Subcutaneous abdominal adipose tissue (tissue), 5 donors: ENCODE measurements around the gene LYST.
"Not testable (repeated sequence)": the region's sequence is repeated elsewhere in the genome, so short reads cannot be mapped to it uniquely, and the experiment has no call there.

Experiments used
- H3K27ac ChIP-seq: one replicate; pipeline ENCODE4 v1.7.0; 2013; ENCODE audit warnings: low read depth, mild to moderate bottlenecking, inconsistent platforms, low read length, moderate library complexity
- H3K27me3 ChIP-seq, 5 donors: one replicate each; pipeline ENCODE4 v1.7.0; 2013; ENCODE audit warnings: low read length in 5 of 5, inconsistent platforms in 1 of 5; ENCODE audit not compliant: control insufficient read depth in 5 of 5, insufficient read depth in 4 of 5
- H3K36me3 ChIP-seq, 5 donors: one replicate each; pipeline ENCODE4 v1.7.0; 2013; ENCODE audit warnings: low read length in 5 of 5; ENCODE audit not compliant: control insufficient read depth in 5 of 5, insufficient read depth in 5 of 5
- H3K4me1 ChIP-seq, 5 donors: one replicate each; pipeline ENCODE4 v1.7.0; 2013; ENCODE audit warnings: low read length in 5 of 5, mild to moderate bottlenecking in 3 of 5, moderate library complexity in 1 of 5; ENCODE audit not compliant: control insufficient read depth in 5 of 5, insufficient read depth in 5 of 5
- H3K4me3 ChIP-seq, 5 donors: one replicate each; pipeline ENCODE4 v1.7.0; 2013; ENCODE audit warnings: low read length in 5 of 5, low read depth in 1 of 5
- H3K9ac ChIP-seq, 5 donors: one replicate each; pipeline ENCODE4 v1.7.0; 2013; ENCODE audit warnings: low read length in 5 of 5, mild to moderate bottlenecking in 4 of 5, moderate library complexity in 3 of 5
- H3K9me3 ChIP-seq, 5 donors: one replicate each; pipeline ENCODE4 v1.7.0; 2013; ENCODE audit warnings: low read length in 5 of 5; ENCODE audit not compliant: control insufficient read depth in 5 of 5
- donor health status: healthy.
- donor health status: healthy.
- donor health status: healthy.
- donor health status: healthy.
- donor health status: healthy.

Gene LYST

DNA sequence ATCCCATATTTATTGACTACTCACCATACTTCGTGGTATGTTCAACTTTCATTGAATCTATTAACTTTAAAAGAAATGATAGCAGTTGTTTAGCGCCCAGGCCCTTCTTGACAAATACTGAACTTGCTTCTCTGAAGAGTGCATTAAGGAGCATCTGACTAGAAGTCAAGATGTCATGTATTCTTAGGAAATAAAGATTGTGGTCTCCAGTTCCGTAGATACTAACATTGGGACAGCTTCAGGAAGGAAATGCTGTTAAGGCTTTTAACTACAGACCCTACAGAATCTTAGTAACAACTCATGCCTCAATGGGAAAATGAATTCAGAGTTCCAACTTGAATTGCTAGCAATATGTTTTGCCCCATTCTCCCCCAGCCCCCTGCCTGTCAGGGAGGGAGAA, 14.8 kb downstream of the LYST start:
- no peaks in the 10 kb centered on the region for H3K36me3 ChIP-seq
- no peak overlapping the region for H3K27ac ChIP-seq

DNA sequence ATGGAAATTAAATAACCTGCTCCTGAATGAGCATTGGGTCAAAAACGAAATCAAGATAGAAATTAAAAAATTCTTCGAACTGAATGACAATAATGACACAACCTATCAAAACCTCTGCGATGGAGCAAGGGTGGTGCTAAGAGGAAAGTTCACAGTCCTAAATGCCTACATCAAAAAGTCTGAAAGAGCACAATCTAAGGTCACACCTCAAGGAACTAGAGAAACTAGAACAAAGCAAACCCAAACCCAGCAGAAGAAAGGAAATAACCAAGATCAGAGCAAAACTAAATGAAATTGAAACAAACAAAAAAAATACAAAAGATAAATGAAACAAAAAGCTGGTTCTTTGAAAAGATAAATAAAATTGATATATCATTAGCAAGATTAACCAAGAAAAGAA, 18.5 kb downstream of the LYST start:
- H3K36me3 ChIP-seq, H3K27ac ChIP-seq, H3K27me3 ChIP-seq, H3K9ac ChIP-seq, H3K4me3 ChIP-seq, H3K9me3 ChIP-seq: not testable (repeated sequence)
- peaks cover 0 to 24% (median 4%) of the 10 kb centered on the region in 5 donors for H3K4me1 ChIP-seq

More for the DNA sequence above, 14.8 kb downstream of the LYST start:
- H3K4me3 ChIP-seq = no peak overlapping the region
- H3K4me1 ChIP-seq = peaks cover 0 to 20% (median 2%) of the 10 kb centered on the region in 5 donors
- H3K9ac ChIP-seq = no peak overlapping the region
- peaks cover 0 to 2% (median 0%) of the 10 kb centered on the region in 5 donors for H3K9me3 ChIP-seq
- no peaks in the 10 kb centered on the region for H3K27me3 ChIP-seq

DNA sequence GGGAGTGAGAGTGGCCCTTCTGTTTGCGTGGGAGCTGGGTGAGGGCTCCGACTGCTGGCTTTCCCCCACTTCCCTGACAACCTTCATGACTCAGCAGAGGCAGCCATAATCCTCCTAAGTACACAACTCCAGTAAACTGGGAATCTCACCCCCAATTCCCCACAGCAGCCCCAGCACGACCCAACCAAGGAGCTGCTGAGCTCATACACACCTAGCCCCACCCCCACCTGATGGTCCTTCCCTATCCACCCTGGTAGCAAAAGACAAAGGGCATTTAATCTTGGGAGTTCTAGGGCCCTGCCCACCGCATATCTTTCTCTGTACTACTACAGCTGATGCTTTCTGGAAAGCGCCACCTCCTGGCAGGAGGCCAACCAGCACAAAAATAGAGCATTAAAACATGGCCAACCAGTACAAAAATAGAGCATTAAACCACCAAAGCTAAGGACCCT, 21.0 kb downstream of the LYST start:
- H3K4me3 ChIP-seq, H3K9me3 ChIP-seq, H3K27me3 ChIP-seq, H3K27ac ChIP-seq, H3K36me3 ChIP-seq, H3K9ac ChIP-seq: not testable (repeated sequence)
- H3K4me1 ChIP-seq = peaks cover 0 to 29% (median 13%) of the 10 kb centered on the region in 5 donors

- no peak overlapping the region for H3K9ac ChIP-seq
- H3K9me3 ChIP-seq = peaks cover 0 to 2% (median 0%) of the 10 kb centered on the region in 5 donors
- H3K36me3 ChIP-seq = no peaks in the 10 kb centered on the region
- H3K4me1 ChIP-seq = peaks cover 0 to 29% (median 13%) of the 10 kb centered on the region in 5 donors
- H3K27me3 ChIP-seq = no peaks in the 10 kb centered on the region
- no peak overlapping the region for H3K4me3 ChIP-seq
- no peak overlapping the region for H3K27ac ChIP-seq
Measured at GRCh38 chr1:235844776-235845175, 21.9 kb downstream of the LYST start.

DNA sequence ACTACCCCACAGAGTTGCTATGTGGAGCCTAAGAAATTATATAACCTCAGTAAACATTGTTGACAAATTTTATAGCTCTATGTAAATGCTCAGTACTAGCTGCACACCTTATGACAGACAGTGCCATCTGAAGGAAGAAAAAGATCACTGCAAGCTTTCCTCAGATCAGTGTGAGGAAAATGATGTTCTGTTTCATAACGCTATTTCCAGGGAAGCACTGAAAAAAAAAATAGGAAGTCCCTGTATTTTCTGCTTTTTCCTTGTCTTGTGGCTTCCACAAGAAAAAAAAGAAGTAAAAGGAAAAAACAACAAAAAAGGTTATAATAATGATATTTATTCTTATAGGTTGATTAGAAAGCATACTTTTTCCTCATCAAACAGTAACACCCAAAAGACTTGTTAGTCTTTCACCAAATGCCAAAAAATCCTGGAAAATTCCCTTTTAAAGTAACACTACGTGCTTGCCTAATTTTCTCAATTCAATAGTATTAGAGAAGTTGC, 23.2 kb downstream of the LYST start:
- peaks cover 0 to 29% (median 13%) of the 10 kb centered on the region in 5 donors for H3K4me1 ChIP-seq
- H3K36me3 ChIP-seq = no peaks in the 10 kb centered on the region
- H3K27me3 ChIP-seq = no peaks in the 10 kb centered on the region
- no peak overlapping the region for H3K4me3 ChIP-seq
- peaks cover 0 to 2% (median 0%) of the 10 kb centered on the region in 5 donors for H3K9me3 ChIP-seq
- no peak overlapping the region for H3K9ac ChIP-seq
- H3K27ac ChIP-seq = no peak overlapping the region

DNA sequence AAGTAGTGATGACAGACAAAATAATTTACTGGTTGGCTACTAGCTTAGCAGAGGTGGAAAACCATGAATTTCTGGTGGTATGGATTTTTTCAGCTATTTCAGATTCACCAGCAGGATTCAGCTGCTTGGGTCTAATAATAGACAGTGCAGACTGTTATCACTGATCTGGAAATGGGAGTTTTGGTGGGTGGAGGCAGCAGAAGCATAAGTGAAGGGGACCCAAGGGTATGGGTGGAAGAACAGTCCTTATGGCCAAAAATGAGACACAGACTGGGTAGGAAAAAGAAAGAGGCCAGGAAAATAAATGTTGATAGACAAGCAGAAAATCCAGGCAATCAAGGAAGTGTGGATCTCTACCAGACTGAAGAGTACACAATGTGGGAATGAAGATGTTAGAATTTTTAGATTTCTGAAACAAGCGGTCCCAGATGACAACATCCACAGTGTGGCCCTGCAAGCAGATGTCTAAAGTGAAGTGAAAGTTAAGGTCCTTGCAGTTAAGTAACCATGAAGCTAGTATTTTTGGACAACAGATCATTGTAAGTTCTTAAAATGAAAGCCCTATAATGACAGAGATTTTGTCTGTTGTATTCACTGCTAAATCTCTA, 24.7 kb downstream of the LYST start:
- Histone ChIP-seq H3K27ac (no peak overlapping the region), H3K4me1 (peaks cover 0 to 29% (median 13%) of the 10 kb centered on the region in 5 donors), H3K36me3 (no peaks in the 10 kb centered on the region), H3K27me3 (no peaks in the 10 kb centered on the region), H3K9me3 (no peaks in the 10 kb centered on the region), H3K9ac (no peak overlapping the region), H3K4me3 (no peak overlapping the region)

- Histone ChIP-seq H3K9ac (no peak overlapping the region), H3K9me3 (no peaks in the 10 kb centered on the region), H3K27me3 (no peaks in the 10 kb centered on the region), H3K27ac (no peak overlapping the region), H3K4me1 (peaks cover 0 to 19% (median 13%) of the 10 kb centered on the region in 5 donors), H3K4me3 (no peak overlapping the region), H3K36me3 (no peaks in the 10 kb centered on the region)
Measured at GRCh38 chr1:235838021-235838420, 28.7 kb downstream of the LYST start.

DNA sequence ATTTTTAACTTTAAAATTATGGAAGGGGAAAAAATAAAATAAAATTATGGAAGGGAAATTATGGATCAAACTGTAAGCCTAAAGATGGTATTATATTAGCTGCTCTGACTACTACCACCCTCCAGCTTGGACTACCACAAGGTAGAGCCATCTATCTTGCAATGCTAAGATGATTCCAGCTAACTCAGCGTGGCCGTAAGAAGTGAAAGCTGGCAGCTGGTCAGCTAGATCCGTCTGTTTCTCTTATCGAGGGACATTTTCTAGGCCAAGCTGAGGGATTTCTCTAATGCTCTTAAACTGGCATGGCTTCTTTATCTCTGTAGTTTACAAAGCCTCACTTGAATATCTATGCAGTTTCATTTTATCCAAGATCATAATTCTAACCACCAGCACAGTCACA, 31.5 kb downstream of the LYST start:
- Histone ChIP-seq H3K27me3 (no peaks in the 10 kb centered on the region), H3K27ac (peak overlapping the region; percentile 15), H3K9me3 (no peaks in the 10 kb centered on the region), H3K4me1 (peaks cover 0 to 11% (median 6%) of the 10 kb centered on the region in 5 donors), H3K9ac (peak overlapping the region in 4 of 5 donors; percentile 27 to 64 (median 59)), H3K36me3 (peaks cover 0 to 4% (median 0%) of the 10 kb centered on the region in 5 donors), H3K4me3 (peak overlapping the region in 4 of 5 donors; percentile 32 to 57 (median 40))

GRCh38 chr1:235834620-235835019, 32.1 kb downstream of the LYST start:
- Histone ChIP-seq H3K27me3 (no peaks in the 10 kb centered on the region), H3K4me1 (peaks cover 0 to 11% (median 6%) of the 10 kb centered on the region in 5 donors), H3K4me3 (no peak overlapping the region), H3K9me3 (no peaks in the 10 kb centered on the region), H3K27ac (no peak overlapping the region), H3K36me3 (peaks cover 0 to 10% (median 4%) of the 10 kb centered on the region in 5 donors), H3K9ac (no peak overlapping the region)

GRCh38 chr1:235832011-235832410, 34.7 kb downstream of the LYST start:
- H3K27me3 ChIP-seq = no peaks in the 10 kb centered on the region
- no peak overlapping the region for H3K4me3 ChIP-seq
- no peak overlapping the region for H3K27ac ChIP-seq
- peaks cover 2 to 16% (median 12%) of the 10 kb centered on the region in 5 donors for H3K36me3 ChIP-seq
- no peak overlapping the region for H3K9ac ChIP-seq
- H3K4me1 ChIP-seq = peaks cover 0 to 11% (median 6%) of the 10 kb centered on the region in 5 donors
- H3K9me3 ChIP-seq = no peaks in the 10 kb centered on the region
